ENCODE results near the gene UPF2. TPM values are rescaled to one million over a fixed set of nuclear protein-coding genes. Genes with fewer than 3 reads are reported as not detected.

UPF2 gene
- total and polyA plus RNA-seq, 2 of the 13 experiments (the other 11 are each of a cell fraction or from before 2014, with no cell fraction given) = 6.2 to 14.5 TPM

DNA sequence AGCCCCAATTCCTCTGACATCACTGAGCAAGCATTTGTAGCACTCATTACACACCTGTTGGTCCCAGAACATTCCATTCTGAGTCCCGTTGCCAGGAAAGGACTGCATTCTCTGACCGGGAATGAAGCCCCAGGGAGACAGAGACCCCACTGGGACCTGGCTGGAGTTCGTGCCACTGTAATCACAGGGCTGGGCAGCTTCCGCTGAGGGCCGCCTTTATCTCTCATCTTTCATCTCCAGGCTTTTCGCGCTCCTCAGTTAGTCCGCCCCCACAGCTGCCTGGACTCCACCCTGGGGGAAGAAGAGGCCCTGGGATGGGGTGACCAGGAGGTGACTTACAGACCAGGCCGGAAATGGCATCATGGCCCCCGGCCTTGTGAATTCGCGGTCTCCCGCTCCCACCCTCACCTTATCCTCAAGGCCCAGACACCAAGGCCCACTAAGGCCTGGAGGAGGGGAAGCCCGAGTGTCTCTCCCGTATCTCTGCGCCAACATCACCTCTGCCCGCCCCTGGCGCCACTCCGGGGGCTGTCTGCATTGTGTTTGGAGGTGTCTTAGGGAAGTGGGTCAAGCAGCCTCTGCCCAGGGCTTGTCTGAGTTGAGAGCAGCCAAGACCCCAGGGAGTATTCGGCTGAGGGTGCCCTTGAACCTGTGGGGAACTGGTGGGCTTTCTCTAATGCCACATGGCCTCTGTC lies 144.1 kb downstream of the UPF2 start (continued):
- TF ChIP-seq, protein P1, sequence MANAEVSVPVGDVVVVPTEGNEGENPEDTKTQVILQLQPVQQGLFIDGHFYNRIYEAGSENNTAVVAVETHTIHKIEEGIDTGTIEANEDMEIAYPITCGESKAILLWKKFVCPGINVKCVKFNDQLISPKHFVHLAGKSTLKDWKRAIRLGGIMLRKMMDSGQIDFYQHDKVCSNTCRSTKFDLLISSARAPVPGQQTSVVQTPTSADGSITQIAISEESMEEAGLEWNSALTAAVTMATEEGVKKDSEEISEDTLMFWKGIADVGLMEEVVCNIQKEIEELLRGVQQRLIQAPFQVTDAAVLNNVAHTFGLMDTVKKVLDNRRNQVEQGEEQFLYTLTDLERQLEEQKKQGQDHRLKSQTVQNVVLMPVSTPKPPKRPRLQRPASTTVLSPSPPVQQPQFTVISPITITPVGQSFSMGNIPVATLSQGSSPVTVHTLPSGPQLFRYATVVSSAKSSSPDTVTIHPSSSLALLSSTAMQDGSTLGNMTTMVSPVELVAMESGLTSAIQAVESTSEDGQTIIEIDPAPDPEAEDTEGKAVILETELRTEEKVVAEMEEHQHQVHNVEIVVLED (CRISPR knock-in tag; IDR thresholded peaks at IDR 0.05; ENCODE audit: borderline replicate concordance) = no peak
- TF ChIP-seq FOXA3 (CRISPR knock-in tag; IDR thresholded peaks at IDR 0.05) = 0 out of 2 replicates have a peak, but pooled peaks have one; percentile 15
- TF ChIP-seq ISX (CRISPR knock-in tag; conservative IDR thresholded peaks at IDR 0.05) = no peak
- TF ChIP-seq FOSL2 (CRISPR knock-in tag; IDR thresholded peaks at IDR 0.05) = peak; percentile 75
- peak; percentile 60; the same call in 1 of the 2 replicates for TF ChIP-seq SOX5 (CRISPR knock-in tag; IDR thresholded peaks at IDR 0.05; ENCODE audit: borderline replicate concordance)
- TF ChIP-seq SOX13 (IDR thresholded peaks at IDR 0.05) = no peak
- peak in 1 of 2 experiments; percentile 9; a peak in 1 of 4 replicates for TF ChIP-seq SOX13 (CRISPR knock-in tag; conservative IDR thresholded peaks at IDR 0.05 in 1 of 2, IDR thresholded peaks at IDR 0.05 in 1 of 2)
- TF ChIP-seq NFIB (CRISPR knock-in tag; IDR thresholded peaks at IDR 0.05; ENCODE audit: borderline replicate concordance) = no peak
- TF ChIP-seq FOXA1 (IDR thresholded peaks at IDR 0.05) = no peak
- peak; percentile 16; the same call in 1 of the 2 replicates for TF ChIP-seq FOXA1 (CRISPR knock-in tag; IDR thresholded peaks at IDR 0.05)
- 0 out of 4 replicates have a peak, but pooled peaks of 1 of the 2 experiments have one; percentile 16 for TF ChIP-seq EP300 (IDR thresholded peaks at IDR 0.05; ENCODE audit: low read depth in 2 of 2, low read length in 2 of 2)
- TF ChIP-seq EP300 (CRISPR knock-in tag; IDR thresholded peaks at IDR 0.05; ENCODE audit: borderline replicate concordance) = peak; percentile 42; the same call in 1 of the 2 replicates
- no peak for TF ChIP-seq ZC3H4 (CRISPR knock-in tag; IDR thresholded peaks at IDR 0.05; ENCODE audit: borderline replicate concordance)
- no peak for TF ChIP-seq MXI1 (IDR thresholded peaks at IDR 0.05; ENCODE audit: borderline replicate concordance, low read depth, low read length)
- no peak for TF ChIP-seq MYNN (CRISPR knock-in tag; IDR thresholded peaks at IDR 0.05; ENCODE audit: low read depth)
- 0 out of 2 replicates have a peak, but pooled peaks have one; percentile 29 for TF ChIP-seq DNMT3B (CRISPR knock-in tag; conservative IDR thresholded peaks at IDR 0.05)
- TF ChIP-seq ARNT2 (CRISPR knock-in tag; IDR thresholded peaks at IDR 0.05; ENCODE audit: low read depth) = no peak
- TF ChIP-seq, protein P2, sequence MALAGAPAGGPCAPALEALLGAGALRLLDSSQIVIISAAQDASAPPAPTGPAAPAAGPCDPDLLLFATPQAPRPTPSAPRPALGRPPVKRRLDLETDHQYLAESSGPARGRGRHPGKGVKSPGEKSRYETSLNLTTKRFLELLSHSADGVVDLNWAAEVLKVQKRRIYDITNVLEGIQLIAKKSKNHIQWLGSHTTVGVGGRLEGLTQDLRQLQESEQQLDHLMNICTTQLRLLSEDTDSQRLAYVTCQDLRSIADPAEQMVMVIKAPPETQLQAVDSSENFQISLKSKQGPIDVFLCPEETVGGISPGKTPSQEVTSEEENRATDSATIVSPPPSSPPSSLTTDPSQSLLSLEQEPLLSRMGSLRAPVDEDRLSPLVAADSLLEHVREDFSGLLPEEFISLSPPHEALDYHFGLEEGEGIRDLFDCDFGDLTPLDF (CRISPR knock-in tag; IDR thresholded peaks at IDR 0.05) = no peak
- TF ChIP-seq, protein P3, sequence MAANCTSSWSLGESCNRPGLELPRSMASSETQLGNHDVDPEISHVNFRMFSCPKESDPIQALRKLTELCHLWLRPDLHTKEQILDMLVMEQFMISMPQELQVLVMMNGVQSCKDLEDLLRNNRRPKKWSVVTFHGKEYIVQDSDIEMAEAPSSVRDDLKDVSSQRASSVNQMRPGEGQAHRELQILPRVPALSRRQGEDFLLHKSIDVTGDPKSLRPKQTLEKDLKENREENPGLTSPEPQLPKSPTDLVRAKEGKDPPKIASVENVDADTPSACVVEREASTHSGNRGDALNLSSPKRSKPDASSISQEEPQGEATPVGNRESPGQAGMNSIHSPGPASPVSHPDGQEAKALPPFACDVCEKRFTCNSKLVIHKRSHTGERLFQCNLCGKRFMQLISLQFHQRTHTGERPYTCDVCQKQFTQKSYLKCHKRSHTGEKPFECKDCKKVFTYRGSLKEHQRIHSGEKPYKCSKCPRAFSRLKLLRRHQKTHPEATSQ (CRISPR knock-in tag; IDR thresholded peaks at IDR 0.05; ENCODE audit: borderline replicate concordance) = no peak
- no peak for TF ChIP-seq REXO4 (CRISPR knock-in tag; IDR thresholded peaks at IDR 0.05; ENCODE audit: borderline replicate concordance)
- TF ChIP-seq, protein P4, sequence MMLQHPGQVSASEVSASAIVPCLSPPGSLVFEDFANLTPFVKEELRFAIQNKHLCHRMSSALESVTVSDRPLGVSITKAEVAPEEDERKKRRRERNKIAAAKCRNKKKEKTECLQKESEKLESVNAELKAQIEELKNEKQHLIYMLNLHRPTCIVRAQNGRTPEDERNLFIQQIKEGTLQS (CRISPR knock-in tag; IDR thresholded peaks at IDR 0.05) = peak; percentile 37; the same call in 1 of the 2 replicates
- no peak for TF ChIP-seq DMAP1 (CRISPR knock-in tag; IDR thresholded peaks at IDR 0.05)
- no peak for TF ChIP-seq ZNF776 (CRISPR knock-in tag; IDR thresholded peaks at IDR 0.05)
- TF ChIP-seq, protein P5, sequence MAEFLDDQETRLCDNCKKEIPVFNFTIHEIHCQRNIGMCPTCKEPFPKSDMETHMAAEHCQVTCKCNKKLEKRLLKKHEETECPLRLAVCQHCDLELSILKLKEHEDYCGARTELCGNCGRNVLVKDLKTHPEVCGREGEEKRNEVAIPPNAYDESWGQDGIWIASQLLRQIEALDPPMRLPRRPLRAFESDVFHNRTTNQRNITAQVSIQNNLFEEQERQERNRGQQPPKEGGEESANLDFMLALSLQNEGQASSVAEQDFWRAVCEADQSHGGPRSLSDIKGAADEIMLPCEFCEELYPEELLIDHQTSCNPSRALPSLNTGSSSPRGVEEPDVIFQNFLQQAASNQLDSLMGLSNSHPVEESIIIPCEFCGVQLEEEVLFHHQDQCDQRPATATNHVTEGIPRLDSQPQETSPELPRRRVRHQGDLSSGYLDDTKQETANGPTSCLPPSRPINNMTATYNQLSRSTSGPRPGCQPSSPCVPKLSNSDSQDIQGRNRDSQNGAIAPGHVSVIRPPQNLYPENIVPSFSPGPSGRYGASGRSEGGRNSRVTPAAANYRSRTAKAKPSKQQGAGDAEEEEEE (CRISPR knock-in tag; IDR thresholded peaks at IDR 0.05; ENCODE audit: borderline replicate concordance) = no peak
- TF ChIP-seq NFATC3 (CRISPR knock-in tag; IDR thresholded peaks at IDR 0.05) = no peak
